Astrocyte of the hippocampus (primary cell): ENCODE results near the gene OR2M5.

Source experiments
- DNase-seq: peaks from one replicate; pipeline ENCODE4 v3.0.0; 2011; ENCODE audit warnings: low read depth, low spot score

Gene OR2M5

GRCh38 chr1:248144513-248145198, at the start of gene OR2M5:
OR2M5 (plus strand) TSS chr1:248145148; CDS start chr1:248145148, 0 bp downstream.
- DNase-seq: no peak

GRCh38 chr1:248098529-248098928, 46.4 kb upstream of the OR2M5 start:
- no peak for DNase-seq

GRCh38 chr1:248102847-248103246, 42.1 kb upstream of the OR2M5 start:
- no peak for DNase-seq

GRCh38 chr1:248111157-248111556, 33.8 kb upstream of the OR2M5 start:
- peak; percentile 0 for DNase-seq

GRCh38 chr1:248114890-248115289, 30.1 kb upstream of the OR2M5 start:
- DNase-seq: no peak

GRCh38 chr1:248127653-248128052, 17.3 kb upstream of the OR2M5 start:
- no peak for DNase-seq

- no peak for DNase-seq
Measured at GRCh38 chr1:248136811-248137210, 8.1 kb upstream of the OR2M5 start.

- DNase-seq: no peak
Measured at GRCh38 chr1:248140846-248141245, 4.1 kb upstream of the OR2M5 start.

- DNase-seq: no peak
Measured at GRCh38 chr1:248143311-248143710, 1.6 kb upstream of the OR2M5 start.

GRCh38 chr1:248152056-248152827, 7.3 kb downstream of the OR2M5 start:
- DNase-seq: no peak

- DNase-seq: no peak
Measured at GRCh38 chr1:248155927-248156326, 11.0 kb downstream of the OR2M5 start.

GRCh38 chr1:248158758-248159157, 13.8 kb downstream of the OR2M5 start:
- DNase-seq: no peak

- DNase-seq: no peak
Measured at GRCh38 chr1:248164031-248164430, 19.1 kb downstream of the OR2M5 start.

- DNase-seq: no peak
Measured at GRCh38 chr1:248165186-248165585, 20.2 kb downstream of the OR2M5 start.

GRCh38 chr1:248174521-248174920, 29.6 kb downstream of the OR2M5 start, which contains the start of gene OR2M2:
OR2M2 (plus strand) TSS chr1:248174821; CDS start chr1:248179986, 5,165 bp downstream.
- DNase-seq: no peak

GRCh38 chr1:248183996-248184395, 39.0 kb downstream of the OR2M5 start:
- DNase-seq: no peak

GRCh38 chr1:248187363-248187762, 42.4 kb downstream of the OR2M5 start:
- DNase-seq: no peak

- no peak for DNase-seq
Measured at GRCh38 chr1:248189026-248189425, 44.1 kb downstream of the OR2M5 start.

- no peak for DNase-seq
Measured at GRCh38 chr1:248194117-248194516, 49.2 kb downstream of the OR2M5 start.
